Stimulated activated CD8-positive, alpha-beta memory T cell treated with anti-CD3 and anti-CD28 coated beads, Interleukin-7, amount 100 ng/mL, for 24 hours (primary cell): ENCODE measurements around the gene UBE2R2.
"Not testable (repeated sequence)": the region's sequence is repeated elsewhere in the genome, so short reads cannot be mapped to it uniquely, and the experiment has no call there.

Experiments used
- DNase-seq: peaks from one replicate; pipeline ENCODE4 v3.0.0-alpha.2; 2020; ENCODE audit warnings: low read depth

UBE2R2 gene

DNA sequence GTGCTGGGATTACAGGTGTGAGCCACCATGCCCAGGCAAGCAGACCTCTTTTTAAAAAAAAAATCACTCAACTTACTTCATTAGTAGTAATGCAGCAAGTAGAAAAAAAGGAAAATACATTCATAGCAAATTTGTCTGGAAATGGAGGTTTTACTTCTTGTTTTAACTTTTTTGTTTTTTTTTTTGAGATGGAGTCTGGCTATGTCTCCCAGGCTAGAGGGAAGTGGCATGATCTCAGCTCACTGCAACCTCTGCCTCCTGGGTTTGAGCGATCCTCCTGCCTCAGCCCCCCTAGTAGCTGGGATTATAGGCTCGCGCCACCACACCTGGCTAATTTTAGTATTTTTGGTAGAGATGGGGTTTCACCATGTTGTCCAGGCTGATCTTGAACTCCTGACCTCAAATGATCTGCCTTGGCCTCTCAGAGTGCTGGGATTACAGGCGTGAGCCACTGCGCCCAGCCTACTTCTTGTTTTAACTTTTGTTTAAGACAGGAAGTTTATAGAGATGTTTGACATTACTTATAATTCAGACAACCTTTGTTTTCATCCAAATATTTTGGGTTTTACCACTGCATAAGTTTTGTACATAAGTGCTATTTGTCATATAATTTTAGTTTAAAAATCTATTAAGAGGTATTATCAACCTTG lies 26.5 kb downstream of the UBE2R2 start:
- DNase-seq, result no peak

DNA sequence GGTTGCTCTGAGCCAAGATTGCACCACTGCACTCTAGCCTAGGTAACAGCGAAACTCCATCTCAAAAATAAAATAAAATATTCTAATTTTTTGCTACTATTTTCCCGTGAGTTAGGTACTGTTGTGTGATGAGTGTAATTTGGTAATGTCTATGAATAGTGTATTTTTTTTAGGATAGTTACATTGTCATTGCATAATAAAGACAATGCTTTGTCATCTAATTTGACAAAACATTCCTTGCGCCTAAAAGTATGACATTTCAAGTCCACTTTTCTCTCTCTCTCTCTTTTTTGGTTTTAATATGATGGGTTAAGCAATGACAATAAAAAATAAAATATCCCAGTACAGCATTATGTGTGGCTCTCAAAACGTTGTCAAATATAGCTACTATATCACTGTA lies 29.3 kb downstream of the UBE2R2 start:
- no peak for DNase-seq

DNA sequence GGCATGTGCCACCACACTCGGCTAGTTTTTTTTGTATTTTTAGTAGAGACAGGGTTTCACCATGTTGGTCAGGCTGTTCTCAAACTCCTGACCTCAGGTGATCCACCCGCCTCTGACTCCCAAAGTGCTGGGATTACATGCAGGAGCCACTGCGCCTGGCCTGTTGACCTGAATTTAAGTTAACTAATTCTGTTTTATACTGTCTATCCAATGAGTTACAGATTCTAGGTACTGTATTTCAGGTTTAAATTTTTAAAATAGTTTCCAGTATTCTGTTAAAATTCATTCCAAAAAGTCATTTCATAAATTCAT lies 30.9 kb downstream of the UBE2R2 start:
- not testable (repeated sequence) for DNase-seq

DNA sequence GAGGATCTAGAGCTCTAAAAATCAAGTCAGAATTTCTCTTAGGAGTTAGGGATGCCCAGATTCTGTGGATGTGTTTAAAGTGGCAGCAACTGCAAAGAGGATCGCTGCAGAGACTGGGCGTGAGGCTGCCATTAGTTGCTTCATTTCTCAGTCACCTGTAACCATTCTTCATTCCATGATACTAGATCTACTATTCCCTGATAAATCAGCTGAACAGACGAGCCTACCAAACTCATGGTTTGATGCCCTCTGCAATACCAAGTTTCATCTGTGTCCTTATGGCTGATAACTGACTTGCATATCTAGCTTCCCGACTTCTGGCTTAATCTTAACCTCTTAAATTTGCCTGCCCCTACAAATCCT lies 33.3 kb downstream of the UBE2R2 start:
- DNase-seq, result no peak

DNA sequence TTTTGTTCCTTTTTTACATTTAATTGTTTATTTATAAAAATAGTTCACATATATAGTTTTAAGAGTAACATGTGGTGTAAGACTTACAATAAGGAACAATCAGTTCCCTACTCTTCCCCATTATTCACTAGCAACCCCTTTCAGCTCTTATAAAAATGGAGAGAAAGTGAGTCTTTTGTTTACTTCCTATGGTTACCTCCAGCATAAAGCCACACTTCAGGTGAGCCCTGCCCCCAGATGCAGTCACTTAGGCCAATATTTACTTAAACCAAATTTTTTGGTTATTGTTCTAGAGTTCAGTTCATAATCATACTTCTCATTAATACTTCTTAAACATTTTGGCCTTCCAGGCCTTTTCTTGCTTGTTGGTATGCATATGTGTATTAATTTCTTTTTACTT lies 33.7 kb downstream of the UBE2R2 start:
- no peak for DNase-seq

DNA sequence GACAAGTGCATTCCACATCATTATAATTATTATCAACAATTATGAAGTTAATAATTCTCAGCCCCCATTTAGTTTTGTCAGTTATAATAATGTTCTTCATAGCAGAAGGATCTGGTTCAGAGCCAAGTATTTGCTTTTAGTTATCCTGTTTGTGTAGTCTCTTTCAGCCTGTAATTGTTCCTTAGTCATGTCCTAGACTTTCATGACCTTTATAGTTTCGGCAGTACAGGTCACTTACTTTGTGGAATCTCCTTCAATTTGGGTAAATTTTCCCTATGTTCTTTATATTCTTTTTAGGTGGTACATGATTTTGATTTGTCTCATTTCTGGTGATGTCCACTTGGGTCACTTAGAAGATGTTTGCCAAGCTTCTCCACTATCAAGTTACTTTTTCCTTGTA lies 34.3 kb downstream of the UBE2R2 start:
- no peak for DNase-seq

DNA sequence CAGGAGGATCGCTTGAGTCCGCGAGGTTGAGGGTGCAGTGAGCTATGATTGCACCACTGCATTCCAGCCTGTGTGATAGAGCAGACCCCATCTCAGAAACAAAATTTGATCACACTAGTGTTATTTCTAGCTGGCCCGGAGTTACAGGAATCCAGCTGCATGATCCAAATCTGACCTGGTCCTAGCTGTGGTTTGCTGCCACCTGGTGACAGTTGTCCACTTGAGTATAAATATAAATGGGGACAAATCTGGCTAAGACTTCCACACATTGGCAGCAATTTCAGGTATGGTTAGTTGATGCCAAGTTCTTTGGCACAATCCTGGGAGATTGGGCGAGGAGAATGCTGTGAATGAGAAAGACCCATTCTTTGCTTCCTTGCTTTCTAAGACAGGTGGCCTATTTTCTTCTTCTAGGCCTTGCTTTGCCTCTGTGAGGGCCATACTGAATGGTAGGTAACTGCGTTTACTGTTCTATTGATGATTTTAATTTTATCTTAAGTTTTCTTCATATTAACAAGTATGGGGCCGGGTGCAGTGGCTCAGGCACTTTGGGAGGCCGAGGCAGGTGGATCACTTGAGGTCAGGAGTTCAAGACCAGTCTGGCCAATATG lies 35.4 kb downstream of the UBE2R2 start:
- DNase-seq, result no peak

DNA sequence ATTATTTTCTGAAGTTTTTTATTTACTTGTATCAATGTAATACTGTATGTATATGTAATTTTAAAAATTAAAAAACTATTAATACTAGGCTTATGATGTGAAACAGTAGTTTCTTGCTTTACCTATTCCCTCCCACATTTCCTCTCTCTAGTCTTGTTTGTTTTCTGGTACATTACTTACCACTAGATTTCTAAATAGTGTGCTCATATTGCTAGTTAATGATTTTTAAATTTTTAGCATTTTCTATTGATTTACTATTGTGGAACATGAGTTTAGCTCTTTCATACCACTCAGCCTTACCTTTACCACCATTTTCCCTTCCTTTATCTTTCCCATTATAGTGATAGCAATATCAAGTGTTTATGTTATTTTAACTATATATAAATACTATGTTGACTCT lies 39.3 kb downstream of the UBE2R2 start:
- no peak for DNase-seq

DNA sequence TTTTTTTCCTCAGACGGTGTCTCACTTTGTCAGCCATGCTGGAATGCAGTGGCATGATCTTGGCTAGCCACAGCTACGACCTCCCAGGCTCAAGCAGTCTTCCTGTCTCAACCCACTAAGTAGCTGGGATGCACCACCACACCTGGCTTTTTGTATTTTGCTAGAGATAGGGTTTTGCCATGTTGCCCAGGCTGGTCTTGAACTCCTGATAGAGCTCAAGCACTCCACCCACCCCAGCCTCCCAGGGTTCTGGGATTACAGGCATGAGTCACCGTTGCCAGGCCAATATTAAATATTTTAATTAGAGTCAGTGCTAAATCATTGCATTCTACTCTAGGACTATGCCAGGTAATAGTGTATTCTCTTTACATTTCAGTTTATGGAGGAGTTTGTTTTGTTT lies 41.5 kb downstream of the UBE2R2 start:
- no peak for DNase-seq

DNA sequence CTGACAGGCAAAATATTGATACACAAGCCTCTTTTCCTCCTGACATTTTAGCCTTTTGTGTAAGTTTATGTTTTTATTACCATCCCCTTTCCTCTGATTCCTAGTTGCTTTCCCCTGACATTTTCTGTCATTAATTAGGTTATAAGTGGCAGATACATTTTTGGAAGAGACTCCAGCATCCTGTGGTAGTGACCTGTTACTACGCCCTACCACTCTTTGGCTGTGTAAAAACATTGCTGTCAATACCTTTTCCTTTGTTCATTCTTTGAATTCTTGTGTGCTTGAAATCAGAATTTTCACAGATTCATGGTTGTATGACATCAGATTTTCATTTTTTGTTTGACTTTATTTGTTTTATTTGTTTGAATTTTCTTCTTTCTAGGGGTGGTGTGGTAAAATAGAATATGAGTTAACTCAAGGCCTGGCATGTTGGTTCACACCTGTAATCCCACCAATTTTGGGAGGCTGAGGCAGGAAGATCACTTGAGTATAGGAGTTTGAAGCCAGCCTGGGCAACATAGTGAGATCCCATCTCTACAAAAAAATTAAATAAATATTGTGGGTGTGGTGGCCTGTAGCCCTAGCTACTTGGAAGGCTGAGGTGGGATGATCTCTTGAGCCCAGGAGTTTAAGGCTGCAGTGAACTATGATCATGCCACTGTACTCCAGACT lies 43.4 kb downstream of the UBE2R2 start:
- DNase-seq, result no peak

DNA sequence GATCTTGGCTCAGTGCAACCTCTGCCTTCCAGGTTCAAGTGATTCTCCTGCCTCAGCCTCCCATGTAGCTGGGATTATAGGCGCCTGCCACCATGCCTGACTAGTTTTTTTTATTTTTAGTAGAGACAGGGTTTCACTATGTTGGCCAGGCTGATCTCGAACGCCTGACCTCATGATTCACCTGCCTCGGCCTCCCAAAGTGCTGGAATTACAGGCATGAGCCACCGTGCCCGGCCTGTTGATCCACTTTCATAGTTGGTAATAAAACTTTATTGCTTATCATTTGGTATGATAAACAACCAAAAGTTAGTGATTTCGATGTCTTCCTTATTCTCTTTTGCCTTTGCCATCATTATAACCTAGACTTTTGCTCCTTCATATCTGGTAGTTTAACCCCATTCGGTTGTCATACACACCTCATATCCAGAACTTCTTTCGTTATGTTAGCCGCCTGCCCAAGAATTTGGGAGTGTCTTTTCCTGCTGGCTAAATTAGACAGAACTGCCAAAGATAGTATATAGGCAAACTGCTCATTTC lies 45.0 kb downstream of the UBE2R2 start:
- no peak for DNase-seq

DNA sequence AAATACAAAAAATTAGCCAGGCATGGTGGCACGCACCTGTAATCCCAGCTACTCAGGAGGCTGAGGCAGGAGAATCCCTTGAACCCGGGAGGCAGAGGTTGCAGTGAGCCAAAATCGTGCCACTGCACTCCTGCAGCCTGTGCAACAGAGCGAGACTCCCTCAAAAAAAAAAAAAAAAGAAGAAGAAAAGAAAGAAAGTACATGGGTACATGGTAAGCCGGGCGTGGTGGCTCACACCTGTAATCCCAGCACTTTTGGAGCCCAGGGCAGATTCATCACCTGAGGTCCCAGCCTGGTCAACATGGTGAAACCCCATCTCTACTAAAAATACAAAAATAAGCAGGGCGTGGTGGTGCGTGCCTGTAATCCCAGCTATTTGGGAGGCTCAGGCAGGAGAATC lies 46.1 kb downstream of the UBE2R2 start:
- not testable (repeated sequence) for DNase-seq

DNA sequence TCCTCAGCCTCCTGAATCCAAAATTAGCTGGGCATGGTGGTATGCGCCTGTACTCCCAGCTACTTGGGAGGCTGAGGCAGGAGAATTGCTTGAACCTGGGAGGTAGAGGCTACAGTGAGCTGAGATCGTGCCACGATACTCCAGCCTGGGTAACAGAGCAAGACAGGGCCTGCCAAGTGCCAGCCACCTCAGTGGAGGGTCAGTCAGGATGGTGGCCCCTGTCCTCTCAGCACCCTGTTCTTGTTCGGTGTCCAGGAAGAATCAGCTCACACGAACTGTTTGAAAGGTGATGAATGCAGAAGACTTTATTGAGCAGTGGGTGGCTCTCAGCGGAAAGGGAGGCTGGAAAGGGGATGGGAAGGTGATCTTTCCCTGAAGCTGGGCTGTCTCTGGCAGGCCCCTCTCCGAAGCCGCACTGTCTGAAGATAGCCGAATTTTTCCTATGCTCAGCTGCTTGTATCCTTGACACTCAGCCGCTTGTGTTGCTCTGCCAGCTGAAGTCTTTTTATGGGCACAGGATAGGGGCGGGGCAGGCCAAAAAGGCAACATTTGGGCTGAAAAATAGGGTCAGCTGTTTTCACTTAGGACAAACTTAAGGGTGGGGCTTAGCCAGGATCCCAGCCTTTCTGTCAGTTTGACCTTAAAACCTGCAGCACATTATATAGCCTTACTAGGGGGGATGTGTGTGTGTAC lies 50.9 kb downstream of the UBE2R2 start:
- DNase-seq, result no peak

DNA sequence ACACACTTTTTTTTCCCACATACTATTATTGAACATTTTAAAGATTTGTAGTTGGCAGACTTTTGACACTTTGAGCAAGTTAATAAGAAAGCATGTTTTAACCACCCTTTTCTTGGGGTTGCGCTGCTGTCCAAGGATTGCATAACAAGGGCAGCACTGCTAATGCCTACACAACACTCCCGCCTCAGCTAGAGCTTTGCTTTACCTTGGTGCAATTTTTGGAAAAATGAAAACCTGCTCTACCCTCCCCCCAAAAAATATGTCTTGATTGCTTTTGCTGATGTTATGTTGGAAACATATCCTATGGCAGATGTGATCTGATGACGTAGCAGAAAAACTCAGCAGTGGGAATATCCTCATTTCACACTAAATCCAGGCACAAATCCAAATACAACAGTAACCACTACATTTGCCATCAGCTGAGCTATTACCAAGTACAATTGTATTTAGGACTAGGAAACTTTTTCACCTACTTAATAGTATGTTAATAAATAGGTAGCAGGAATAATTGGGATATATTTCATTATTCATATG lies 51.5 kb downstream of the UBE2R2 start:
- DNase-seq, result no peak

DNA sequence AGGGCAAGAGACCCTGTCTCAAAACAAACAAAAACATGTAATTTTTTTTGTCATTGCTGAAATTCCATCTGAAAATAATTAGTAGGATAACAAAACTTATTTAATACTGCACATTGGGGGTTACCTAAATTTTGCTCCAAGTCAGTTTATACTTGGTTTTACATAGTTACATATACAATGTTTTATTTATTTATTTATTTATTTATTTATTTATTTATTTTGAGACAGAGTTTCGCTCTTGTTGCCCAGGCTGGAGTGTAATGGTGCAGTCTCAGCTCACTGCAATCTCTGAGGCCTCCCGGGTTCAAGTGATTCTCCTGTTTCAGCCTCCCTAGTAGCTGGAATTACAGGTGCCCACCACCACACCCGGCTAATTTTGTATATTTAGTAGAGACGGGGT lies 52.3 kb downstream of the UBE2R2 start:
- DNase-seq, result not testable (repeated sequence)

DNA sequence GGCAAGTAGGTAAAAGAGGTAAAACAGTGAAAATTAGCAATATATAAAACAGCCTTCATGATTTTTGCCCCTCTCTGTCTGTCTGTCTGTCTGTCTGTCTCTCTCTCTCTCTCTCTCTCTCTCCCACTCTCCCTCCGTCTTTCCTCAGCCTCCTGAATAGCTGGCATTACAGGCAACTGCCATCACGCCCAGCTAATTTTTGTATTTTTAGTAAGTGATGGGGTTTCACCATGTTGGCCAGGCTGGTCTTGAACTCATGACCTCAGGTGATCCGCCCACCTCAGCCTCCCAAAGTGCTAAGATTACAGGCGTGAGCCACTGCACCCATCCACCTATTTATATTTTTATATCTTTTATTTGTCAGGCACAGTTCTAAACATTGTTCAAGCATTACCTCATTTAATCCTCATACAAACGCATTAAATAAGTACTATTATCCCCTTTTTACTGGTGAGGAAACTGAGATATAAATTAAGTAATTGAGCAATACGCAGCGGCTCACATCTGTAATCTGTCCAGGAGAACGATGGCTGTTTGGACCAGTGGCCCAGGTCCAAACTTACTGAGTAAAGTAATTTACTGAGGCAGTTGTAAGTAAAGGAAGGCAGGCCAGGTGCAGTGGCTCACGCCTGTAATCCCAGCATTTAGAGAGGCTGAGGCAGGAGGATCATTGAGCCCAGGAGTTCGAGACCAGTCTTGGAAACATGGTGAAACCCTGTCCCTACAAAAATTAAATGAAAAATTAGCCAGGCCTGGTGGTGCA lies 60.9 kb downstream of the UBE2R2 start:
- no peak for DNase-seq

DNA sequence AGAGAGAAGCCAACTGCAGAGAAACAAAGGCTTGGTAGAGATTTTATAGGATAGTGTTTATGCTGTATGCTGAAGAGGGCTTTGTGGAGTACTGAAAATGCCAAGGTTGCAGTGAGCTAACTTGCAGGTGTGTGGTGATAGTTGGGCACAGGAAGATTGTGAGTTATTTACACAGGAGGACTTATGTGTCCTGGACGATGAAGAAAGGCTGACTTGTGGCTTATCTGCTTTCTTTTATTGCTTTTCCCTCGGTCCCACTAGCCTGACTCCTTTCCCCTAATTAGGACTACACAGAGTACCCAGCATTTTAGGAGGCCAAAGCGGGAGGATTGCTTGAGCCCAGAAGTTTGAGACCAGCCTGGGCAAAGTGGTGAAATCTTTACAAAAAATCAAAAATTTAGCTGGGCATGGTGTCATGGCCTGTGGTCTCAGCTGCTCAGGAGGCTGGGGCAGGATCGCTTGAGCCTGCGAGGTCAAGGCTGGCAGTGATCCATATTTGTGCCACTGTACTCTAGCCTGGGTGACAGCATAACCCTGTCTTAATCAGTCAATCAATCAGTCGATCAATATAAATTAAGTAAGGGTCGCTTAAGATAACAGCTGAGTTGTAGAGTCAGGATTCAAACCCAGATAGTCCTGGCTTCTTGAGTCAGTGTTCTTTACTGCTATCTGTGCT lies 61.9 kb downstream of the UBE2R2 start:
- DNase-seq, result no peak

DNA sequence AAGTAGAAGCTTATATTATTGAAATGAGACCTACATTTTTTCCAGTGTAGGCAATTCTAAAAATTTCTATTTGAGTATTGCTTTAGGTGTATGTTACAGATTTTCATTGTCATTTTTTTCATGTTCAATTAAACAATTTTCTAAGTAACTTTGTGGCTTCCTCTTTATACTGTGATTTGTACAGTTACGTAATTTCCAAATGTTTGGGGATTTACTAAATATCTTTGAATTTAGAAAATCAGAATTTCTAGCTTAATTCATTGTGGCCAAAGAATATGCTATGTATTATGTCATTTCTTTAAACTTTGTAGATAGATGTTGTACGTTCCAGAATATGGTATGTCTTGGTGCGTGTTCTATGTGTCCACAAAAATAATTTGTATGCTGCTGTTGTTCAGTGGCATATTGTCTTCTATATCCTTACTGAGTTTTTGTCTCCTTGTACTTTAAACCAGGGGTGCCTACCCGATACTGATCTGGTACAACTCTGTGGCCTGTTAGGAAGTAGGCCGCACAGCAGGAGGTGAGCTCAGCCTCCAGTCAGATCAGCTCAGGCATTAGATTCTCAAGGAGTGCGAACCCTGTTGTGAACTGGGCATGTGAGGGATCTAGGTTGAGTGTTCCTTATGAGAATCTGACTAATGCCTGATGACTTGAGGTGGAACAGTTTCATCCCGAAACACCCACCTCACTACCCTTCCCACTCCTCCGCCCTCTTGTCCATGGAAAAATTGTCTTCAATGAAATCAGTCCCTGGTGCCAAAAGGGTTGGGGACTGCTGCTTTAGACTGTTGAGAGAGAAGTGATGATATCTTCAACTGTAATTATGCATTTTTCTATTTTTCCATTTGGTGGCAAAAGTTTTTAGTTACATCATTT lies 63.5 kb downstream of the UBE2R2 start:
- DNase-seq, result no peak

DNA sequence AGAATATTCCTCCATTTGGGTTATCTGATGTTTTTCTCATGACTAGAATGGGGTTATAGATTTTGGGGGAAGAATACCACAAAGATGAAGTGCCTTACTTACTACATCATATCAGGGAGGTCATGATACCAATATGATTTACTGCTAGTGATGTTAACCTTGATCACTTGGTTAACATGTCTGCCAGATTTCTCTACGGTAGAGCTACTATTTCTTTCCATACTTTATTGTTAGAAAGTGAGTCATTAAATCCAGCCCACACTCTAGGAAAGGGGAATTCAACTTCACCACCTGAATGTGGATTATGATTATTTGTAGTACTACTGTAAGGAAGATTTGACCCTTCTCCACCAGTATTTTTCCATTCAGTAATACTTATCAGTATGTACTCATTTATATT lies 64.7 kb downstream of the UBE2R2 start:
- DNase-seq, result no peak
